C4-2B (cell line): Measurements from ENCODE around the gene LYRM4.

Source experiments
- H3K27ac ChIP-seq: fragments of 450-650 bp; 2 replicates; pipeline ENCODE4 v1.5.1; 2017
- CTCF ChIP-seq: fragments of 450-650 bp; conservative IDR thresholded peaks from 2 replicates; pipeline ENCODE4 v1.5.1; 2017; ENCODE audit warnings: mild to moderate bottlenecking
- ZFX ChIP-seq: fragments of 450-650 bp; IDR thresholded peaks from 2 replicates; pipeline ENCODE4 v1.6.1; 2017

The LYRM4 gene

DNA sequence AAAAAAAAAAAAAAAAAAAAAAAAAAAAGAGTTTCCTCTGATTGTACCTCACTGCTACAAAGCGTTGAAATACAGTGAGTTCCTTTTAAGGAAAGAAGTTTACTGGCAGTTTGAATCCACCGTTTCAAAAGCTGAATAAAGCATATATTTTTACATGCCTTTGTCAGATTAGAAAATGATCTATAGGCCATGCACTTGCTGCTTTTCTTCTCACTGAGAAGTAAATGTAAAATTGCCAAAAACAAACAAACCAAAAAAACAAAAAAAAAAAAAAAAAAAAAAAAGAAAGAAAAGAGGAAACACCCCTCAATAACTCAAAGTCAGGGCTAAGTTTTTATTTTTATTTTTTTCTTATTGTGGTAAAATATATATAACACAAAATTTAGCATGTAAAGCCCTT lies 81.9 kb downstream of the LYRM4 start:
- TF ChIP-seq CTCF (no peak), ZFX (no peak)

DNA sequence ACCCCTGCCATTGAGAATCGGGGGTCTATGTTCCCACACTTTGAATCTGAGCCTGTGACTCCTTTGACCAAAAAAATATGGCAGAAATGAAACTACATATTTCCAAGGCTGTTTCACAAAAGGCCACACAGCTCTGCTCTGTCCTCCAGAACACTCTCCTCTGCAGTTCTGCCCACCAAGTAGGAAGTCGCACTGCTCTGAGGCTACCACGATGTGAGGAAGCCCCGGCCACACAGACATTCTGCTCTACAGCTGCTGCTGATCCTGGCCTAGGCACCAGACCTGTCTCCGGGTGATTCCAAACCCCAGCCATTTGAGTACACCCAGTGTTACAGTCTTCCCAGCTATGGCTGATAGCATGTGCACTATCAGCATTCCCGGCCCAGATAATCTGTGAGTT lies 85.1 kb downstream of the LYRM4 start:
- H3K27ac ChIP-seq = no peak overlapping the region
- TF ChIP-seq CTCF (no peak), ZFX (no peak)

More for the DNA sequence above, 81.9 kb downstream of the LYRM4 start:
- no peak overlapping the region for H3K27ac ChIP-seq

- TF ChIP-seq ZFX = no peak
- TF ChIP-seq CTCF = peak; percentile 40
- H3K27ac ChIP-seq = no peak overlapping the region
Observed at GRCh38 chr6:5174756-5175549, 85.8 kb downstream of the LYRM4 start.

GRCh38 chr6:5174244-5174643 lies 86.5 kb downstream of the LYRM4 start:
- TF ChIP-seq CTCF (no peak), ZFX (no peak)
- H3K27ac ChIP-seq = no peak overlapping the region

DNA sequence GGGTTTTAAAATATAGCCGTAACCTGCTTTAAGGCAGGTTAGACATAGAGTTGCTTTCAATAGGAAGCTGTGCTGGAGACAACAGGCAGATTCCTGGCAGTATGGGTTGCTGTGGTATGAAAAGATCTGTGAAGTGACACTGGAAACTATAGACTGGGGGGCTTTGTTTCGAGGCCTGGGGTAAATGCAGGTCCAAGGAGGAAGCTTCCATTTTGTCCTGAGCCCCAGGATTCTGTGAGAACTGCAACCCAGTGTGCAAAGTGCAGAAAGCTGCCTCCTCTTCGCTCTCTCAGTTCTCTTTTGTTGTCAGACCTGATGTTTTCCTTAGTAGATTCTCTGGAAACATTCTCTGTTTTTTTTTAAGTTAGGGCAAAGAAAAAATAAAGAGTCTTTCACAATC lies 86.9 kb downstream of the LYRM4 start:
- TF ChIP-seq CTCF (no peak), ZFX (no peak)
- no peak overlapping the region for H3K27ac ChIP-seq

DNA sequence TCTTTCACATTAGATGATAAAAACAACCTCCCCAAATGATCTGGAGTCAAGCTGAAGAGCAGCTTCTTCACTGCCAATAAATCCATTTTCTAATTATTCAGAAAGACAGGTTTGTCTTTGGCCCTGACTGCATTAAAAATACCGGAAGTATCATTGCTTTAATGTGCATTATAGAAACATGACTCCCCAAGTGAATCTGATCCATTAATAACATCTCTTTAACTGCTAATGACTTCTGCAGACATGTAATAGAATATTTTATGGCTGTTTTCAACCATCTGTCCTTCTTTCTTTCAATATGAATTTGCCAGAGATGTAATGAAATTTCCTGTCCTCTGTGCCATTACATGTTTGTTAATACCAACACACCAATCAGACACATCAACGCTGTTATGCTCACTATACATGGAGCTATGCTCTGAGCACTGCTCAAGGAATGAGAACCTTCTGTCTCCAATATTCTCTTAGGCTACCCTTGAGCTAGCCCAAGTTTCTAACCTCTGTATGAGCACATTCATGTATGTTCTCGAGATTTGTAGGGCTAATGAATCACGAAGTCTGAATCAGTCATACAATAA lies 87.8 kb downstream of the LYRM4 start:
- TF ChIP-seq CTCF (no peak), ZFX (no peak)
- no peak overlapping the region for H3K27ac ChIP-seq

- no peak overlapping the region for H3K27ac ChIP-seq
- TF ChIP-seq CTCF (no peak), ZFX (no peak)
Observed at GRCh38 chr6:5172041-5172653, 88.6 kb downstream of the LYRM4 start.
